GM18511 (cell line): ENCODE results near the gene C1orf198.

Experiments used
- ATAC-seq: cut with Tn5 transposase; IDR thresholded peaks from one replicate; pipeline ENCODE4 v1.9.1; 2021; ENCODE audit warnings: mild to moderate bottlenecking, moderate library complexity; ENCODE audit not compliant: unreplicated experiment

The C1orf198 gene

DNA sequence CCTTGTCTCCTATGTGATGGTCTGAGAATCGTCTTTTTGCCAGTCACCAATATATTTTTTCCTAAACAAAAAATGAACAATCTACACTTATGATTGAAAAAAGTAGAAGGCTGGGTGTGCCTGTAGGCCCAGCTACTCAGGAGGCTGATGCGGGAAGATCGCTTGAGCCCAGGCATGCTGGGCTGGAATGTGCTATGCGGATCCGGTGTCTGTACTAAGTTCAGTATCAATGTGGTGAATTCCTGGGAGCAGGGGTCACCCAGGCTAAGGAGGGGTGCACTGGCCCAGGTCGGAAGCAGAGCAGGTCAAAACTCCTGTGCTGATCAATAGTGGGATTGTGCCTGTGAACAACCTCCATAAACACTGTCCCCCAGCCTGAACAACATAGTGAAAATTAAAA lies 25.7 kb upstream of the C1orf198 start:
- no peak for ATAC-seq

DNA sequence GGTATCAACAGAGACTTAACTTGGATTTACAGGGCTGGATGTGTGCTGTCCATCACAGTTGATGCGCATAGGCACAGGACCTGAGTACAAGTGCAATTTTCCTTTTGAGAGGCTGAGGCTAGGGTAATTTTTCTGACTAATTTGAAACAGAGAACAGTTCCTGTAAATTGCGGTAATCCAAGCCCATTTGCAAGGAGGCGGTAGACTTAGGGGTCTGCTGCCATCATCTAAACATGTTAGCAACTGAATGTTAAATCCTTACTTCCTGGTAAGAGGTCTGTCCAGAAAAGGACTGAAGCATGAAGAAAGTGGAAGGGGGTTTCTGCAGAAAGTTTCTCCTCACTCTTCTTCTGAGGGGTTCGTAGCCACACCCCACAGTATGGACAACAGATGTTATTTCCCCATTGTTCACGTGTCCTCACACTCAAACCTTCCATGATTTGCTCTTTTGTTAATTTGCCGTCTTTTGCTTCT lies 23.7 kb upstream of the C1orf198 start:
- ATAC-seq, result no peak

DNA sequence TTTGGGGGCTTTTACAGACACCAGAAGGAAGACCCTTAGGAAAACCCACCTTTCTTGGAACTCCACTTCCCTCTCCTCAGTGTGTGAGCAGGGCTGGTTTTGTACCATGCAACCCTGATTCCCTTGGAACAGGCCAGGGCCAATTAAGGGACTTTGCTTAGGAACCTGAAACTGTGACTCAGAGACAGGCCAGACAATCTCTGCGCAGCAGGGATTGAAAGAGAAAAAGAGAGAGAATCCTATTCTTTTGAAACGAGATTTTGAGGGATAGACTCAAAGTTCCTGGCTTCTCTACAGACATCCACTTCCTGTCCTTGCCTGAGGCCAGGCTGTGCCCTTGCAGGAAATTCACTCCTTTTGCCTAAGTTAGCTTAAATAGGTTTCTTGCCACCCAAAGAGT lies 23.1 kb upstream of the C1orf198 start:
- ATAC-seq, result no peak

- no peak for ATAC-seq
These were observed 16.3 kb upstream of the C1orf198 start for GRCh38 chr1:230884646-230885045.

- ATAC-seq, result no peak
These were observed 15.6 kb upstream of the C1orf198 start for GRCh38 chr1:230883967-230884366.

- ATAC-seq, result no peak
These were observed 11.5 kb upstream of the C1orf198 start for GRCh38 chr1:230879778-230880177.

DNA sequence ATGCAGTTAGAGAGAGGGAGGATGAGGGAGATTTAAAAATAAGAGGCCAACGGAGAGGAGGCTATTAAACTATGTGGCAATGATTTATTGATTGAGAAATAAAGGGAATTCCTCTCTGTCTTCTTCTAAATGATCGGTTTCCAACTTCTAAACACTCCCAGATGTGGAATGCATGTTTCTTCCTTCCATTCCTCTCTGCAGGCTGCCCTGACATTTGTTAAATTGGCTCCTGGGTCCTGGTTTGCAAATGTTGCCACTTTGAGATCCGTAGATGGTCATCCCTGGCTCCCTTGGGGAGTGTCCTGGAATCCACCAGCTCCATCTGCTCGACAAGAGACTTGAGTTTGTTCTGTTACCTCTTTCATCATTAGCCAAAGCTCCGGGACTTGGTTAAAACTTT lies 10.3 kb upstream of the C1orf198 start:
- no peak for ATAC-seq

DNA sequence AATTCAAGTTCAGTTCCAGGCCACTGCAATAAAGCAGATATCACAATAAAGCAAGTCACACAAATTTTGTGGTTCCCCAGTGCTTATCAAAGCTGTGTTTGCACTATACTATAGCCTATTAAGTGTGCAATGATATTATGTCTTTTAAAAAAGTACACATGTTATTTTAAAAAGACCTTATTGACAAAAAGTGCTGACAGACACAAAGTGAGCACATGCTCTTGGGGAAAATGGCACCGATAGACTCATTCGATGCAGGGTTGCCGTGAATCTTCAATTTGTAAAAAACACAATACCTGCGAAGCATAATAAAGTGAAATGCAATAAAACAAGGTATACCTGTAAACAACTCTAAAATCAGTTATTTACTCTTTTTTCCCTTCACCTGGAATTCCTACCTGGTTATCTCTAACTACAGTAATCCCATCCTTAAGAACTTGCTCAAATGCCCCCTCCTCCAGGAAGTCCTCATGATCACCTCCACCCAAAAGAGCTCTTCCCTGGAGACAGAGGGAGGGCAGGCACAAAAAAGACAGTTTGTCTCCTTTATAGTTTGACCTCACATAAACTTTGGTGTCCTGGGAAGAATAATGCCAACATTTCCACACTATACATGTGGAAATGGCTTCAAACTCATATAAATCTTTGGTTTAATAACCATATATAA lies 9.7 kb upstream of the C1orf198 start:
- no peak for ATAC-seq

DNA sequence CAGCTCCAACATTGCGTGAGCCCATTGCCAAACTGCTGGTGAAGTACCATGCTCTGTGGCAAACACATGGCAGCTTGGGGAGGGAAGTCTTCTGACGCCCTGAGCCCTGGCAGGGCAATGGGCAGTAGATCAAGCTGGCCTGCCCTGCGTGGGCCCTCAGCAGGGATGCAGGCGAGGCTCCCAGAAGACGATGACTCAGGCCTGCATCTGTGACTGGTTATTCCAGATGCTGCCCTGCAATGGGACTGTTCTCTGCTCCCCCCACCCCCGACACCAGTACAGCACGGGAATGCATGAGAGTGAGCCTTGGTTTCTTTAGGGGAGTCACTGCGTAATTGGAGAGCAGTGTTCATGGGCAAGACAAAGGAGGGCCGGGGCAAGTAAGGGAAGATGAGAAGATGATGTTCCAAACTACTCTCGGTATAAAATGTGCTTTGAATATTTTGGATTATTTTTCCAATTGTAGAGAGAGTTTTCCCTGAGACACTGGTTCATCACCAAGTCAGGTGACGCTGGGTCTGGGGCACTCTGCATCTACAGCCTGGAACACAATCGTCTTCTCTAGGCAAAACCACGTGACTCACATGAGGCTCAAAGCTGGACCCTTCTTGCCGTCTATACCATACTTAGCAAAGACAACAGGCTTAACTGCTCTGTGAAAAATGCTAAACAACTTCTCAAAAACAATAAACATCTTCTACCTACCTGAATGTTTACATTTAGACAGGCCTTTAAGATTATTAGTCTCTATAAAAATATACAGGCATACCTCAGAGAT lies 9.0 kb upstream of the C1orf198 start:
- no peak for ATAC-seq

GRCh38 chr1:230876660-230877059 lies 8.3 kb upstream of the C1orf198 start:
- ATAC-seq, result no peak

GRCh38 chr1:230875370-230875769 lies 7.0 kb upstream of the C1orf198 start:
- ATAC-seq, result no peak

DNA sequence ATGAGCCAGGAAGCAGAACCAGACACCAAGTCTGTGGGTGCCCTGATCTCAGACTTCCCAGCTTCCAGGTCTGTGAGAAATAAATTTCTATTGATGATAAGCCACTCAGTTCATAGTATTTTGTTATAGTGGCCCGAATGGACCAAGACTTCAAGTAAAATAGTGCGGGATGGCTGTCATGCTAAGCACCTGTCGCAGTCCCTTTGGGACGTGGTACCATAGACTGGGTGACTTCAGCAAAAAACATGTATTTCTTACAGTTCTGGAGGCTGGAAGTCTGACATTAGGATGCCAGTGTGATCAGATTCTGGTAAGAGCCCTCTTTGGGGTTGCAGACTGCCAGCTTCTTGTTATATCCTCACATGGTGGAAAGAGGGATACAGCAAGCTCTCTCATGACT lies 2.6 kb upstream of the C1orf198 start:
- ATAC-seq, result no peak

DNA sequence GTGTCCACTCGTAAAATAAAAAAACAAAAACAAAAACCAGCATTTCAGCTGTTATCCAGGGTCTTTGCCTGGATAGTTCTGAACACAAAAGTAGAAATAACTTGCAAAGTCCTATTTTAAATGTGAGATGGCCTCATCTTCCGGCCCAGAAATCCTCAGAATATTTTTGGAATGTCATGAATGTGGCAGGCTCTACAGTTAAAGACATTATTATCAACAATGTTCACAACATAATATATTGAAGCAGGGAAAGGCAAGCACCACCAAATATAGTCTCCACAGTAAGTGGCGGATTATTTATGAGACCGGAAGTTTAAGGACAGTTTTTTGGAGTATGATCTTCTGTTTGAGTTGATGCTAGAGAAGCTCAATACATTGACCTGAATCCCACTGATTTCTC lies 1.2 kb upstream of the C1orf198 start:
- no peak for ATAC-seq

- peak; percentile 53 for ATAC-seq
These were observed 540 bp upstream of the C1orf198 start for GRCh38 chr1:230868736-230869385.

DNA sequence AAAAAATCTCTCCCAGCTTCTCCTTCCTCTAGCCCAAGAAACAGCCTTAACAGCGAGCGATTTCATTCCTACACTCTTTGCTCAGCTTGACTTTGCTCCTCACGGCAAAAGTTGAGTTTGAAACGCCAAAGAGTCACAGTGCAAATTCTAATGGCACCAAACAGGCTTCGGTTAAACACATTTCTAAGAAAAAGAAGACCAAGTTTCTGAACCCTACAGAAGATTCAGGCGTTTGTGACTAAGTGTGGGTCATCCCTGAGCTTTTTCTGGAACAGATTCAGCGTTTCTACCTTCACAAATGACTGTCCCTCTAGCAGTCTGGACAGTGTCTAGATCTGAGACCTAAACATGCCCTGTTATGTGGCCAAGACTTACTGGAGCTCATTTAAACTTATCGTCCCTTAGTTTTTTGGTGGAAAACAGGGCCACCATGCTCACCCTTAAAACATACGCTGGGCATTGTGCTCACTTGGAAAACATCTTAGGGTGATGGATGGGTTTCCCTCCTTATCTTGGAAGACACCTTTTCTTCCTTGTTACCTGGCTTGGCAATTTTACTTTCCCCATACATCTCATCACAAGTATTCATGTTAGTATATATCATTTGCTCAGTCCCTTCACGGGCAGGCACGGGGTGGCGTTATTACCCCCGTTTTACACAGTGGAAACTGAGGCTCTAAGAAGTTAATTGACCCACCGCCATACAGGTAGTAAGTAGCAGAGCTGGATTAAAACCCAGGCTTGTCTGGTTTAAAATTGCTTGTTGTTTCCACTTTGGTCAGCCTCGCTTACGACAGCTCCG lies 1.0 kb downstream of the C1orf198 start:
- no peak for ATAC-seq

DNA sequence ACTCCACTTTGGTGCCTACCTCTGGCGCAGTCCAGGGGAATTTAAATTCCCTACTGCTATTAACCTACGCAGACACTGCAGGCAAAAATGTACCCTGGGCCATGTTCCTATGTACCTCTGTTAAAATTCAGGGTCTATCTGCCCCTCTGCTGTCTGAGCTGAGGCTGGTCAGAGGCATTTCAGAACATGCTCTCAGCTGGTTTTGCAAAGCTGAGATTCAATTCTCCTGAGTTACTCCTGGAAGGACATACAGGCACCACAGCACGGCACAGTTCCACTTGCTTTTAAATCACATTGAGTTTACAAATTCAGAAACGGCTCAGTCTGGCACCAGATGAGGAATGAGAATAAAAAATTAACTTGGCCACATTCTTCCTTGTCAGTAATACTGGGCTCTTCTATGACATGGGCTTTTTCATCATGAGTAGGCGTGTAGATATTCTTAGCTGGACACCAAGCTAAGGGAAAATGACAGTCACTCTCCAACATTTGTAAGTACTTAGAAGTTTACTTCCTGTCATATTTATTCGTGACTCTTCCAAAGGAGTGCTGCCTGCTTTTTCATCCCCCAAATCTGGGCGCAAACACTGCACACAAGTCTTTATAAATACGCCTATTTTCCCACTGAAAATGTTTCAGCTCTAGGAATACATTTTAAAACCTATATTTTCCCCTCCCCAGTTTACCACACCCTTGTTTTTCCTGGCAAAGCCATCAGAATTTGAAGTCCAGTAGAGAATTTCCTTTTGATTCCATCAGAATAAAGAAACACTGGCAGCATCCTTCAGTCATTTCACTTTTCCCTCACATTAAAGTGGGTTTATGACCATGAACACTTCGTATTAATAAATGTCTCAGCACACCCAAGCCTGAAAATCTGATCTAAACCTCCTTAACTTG lies 1.9 kb downstream of the C1orf198 start:
- no peak for ATAC-seq

DNA sequence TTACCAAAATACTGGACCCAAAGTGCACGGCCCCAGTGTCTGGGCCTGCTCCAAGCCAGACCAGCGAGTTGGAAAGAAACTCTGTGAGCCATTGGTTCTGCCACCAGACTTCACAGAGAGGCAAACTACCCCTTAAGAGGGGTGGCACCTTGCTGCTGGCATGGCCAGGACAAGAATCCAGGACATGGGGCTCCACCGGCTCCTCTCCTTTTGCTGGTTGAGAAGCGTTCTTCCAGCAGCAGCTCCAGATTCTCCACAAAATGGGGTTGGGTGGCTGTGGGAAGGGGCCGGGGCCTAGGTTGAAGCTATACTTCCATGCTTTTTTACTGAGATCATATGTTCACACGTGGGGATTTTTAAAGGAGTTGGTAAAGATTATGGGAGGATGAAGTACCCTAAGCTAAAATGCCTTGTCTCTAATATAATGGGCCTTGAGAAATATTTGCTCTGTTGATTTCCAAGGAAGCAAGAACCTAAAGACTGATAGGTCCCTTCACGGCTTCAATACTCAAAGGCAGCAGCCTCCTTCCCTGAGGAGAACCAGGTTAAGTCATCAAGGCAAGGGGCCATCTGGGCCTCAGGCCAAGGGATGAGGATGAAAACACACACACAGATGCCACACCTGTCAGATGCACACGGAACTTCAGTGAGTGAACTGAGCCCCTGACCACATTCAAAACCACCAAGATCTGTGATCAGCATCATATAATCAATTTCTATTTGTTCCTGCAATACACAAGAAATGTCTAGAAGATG lies 3.1 kb downstream of the C1orf198 start:
- ATAC-seq, result no peak

DNA sequence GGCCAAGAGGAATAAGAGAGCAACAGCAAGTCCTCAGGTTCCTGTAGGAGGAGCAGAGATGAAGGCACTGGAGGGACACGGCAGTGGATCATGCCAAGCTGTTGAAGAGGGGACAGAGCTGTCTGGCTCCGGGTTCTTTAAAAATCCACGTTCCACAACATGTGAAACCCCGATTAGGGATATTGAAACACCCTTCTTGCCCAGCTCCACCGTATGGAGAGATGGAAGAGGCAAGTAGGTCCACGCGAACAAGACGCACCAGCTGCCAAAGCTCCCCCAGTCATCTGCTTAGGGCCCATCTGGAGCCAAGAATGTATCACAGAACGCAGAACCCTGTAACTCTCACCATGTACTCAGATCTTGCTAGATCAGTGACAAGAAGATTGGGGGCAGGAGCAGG lies 3.9 kb downstream of the C1orf198 start:
- ATAC-seq, result no peak

GRCh38 chr1:230863449-230863848 lies 4.9 kb downstream of the C1orf198 start:
- no peak for ATAC-seq
